CD8-positive, alpha-beta memory T cell (primary cell): ENCODE data around the gene GRK2. TPM values are rescaled to one million over a fixed set of nuclear protein-coding genes. Genes with fewer than 3 reads are reported as not detected.

Source experiments
- CTCF ChIA-PET: fragments of 350-600 bp; sonication (Branson Sonifier 250); formaldehyde crosslinking; loops from one replicate; lab custom pipeline; 2021; ENCODE audit warnings: antibody characterized with exemption; lab: Charles Lee
- POLR2A ChIA-PET: fragments of 350-600 bp; sonication (Branson Sonifier 250); formaldehyde crosslinking; loops from one replicate; lab custom pipeline; 2021; ENCODE audit warnings: antibody characterized with exemption; lab: Charles Lee
- DNase-seq, 5 donors: peaks; one replicate each; pipeline versions ENCODE4 v3.0.0 to v3.0.0-alpha.2; 2020 to 2022; ENCODE audit warnings: mixed read lengths in 1 of 5
- H3K27ac ChIP-seq: one replicate; pipeline ENCODE4 v1.7.0; 2013; ENCODE audit warnings: low read depth, mild to moderate bottlenecking, low read length, moderate library complexity
- H3K27me3 ChIP-seq: 2 replicates; pipeline ENCODE4 v1.7.0; 2013; ENCODE audit warnings: low read length, mild to moderate bottlenecking; ENCODE audit not compliant: insufficient read depth, poor library complexity, severe bottlenecking
- H3K36me3 ChIP-seq: 2 replicates; pipeline ENCODE4 v1.7.0; 2013; ENCODE audit warnings: mild to moderate bottlenecking, low read length, moderate library complexity; ENCODE audit not compliant: insufficient read depth
- H3K4me1 ChIP-seq: 2 replicates; pipeline ENCODE4 v1.7.0; 2013; ENCODE audit warnings: mild to moderate bottlenecking, low read length, moderate library complexity; ENCODE audit not compliant: insufficient read depth
- H3K4me3 ChIP-seq: 2 replicates; pipeline ENCODE4 v1.7.0; 2013; ENCODE audit warnings: mild to moderate bottlenecking, low read length
- H3K9me3 ChIP-seq: 2 replicates; pipeline ENCODE4 v1.7.0; 2013; ENCODE audit warnings: mild to moderate bottlenecking, low read length
- H3K27ac Mint-ChIP-seq, 8 donors: one replicate each; pipeline ENCODE4 v1.8.0; 2020 to 2021; ENCODE audit warnings: mixed read lengths in 8 of 8, mild to moderate bottlenecking in 6 of 8, inconsistent platforms in 3 of 8, moderate library complexity in 3 of 8
- H3K27me3 Mint-ChIP-seq, 2 donors: one replicate each; pipeline ENCODE4 v1.8.0; 2020 to 2021; ENCODE audit warnings: mixed read lengths in 2 of 2, mild to moderate bottlenecking in 1 of 2, moderate library complexity in 1 of 2
- H3K36me3 Mint-ChIP-seq, 3 donors: one replicate each; pipeline ENCODE4 v1.8.0; 2020 to 2021; ENCODE audit warnings: mixed read lengths in 3 of 3, inconsistent platforms in 1 of 3, mild to moderate bottlenecking in 1 of 3
- H3K4me1 Mint-ChIP-seq, 3 donors: one replicate each; pipeline ENCODE4 v1.8.0; 2020 to 2021; ENCODE audit warnings: mixed read lengths in 3 of 3, inconsistent platforms in 1 of 3, mild to moderate bottlenecking in 1 of 3
- H3K4me3 Mint-ChIP-seq, 7 donors: one replicate each; pipeline ENCODE4 v1.8.0; 2020 to 2021; ENCODE audit warnings: mixed read lengths in 7 of 7, mild to moderate bottlenecking in 6 of 7, moderate library complexity in 4 of 7, inconsistent platforms in 2 of 7
- H3K9me3 Mint-ChIP-seq, 5 donors: one replicate each; pipeline ENCODE4 v1.8.0; 2020 to 2022; ENCODE audit warnings: mixed read lengths in 5 of 5, mild to moderate bottlenecking in 3 of 5, moderate library complexity in 2 of 5, inconsistent platforms in 1 of 5
- polyA plus RNA-seq: library from polyadenylated mRNA; unstranded; fragments of 300-500 nt; fragmentation: Illumina TruSeq; gene quantifications from one replicate; pipeline ENCODE4 v1.2.3, GENCODE V29; 2021
- total RNA-seq, 2 experiments: library from RNA; stranded (reverse); gene quantifications; one replicate each; pipeline ENCODE4 v1.2.3, GENCODE V29; 2021

The GRK2 gene
- total and polyA plus RNA-seq, 3 experiments from 2014 or later = 69.9 to 246 (median 237) TPM

DNA sequence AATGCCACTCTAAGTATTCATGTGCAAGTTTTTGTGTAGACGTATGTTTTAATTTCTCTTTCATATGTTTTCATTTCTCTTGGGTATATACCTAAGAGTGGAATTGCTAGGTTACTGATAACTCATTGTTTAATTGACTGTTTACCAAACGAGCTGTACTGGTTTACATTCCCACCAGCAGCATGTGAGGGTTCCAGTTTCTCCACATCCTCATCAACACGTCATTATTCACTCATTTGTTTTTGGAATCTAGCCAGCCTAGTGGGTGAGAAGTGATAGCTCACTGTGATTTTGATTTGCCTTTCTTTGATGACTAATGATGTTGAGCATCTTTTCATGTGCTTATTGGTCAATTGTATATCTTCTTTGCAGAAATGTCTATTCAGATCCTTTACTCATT is 26.8 kb downstream of the GRK2 start:
- H3K4me1 Mint-ChIP-seq = peaks cover 41 to 66% (median 45%) of the 10 kb centered on the region in 3 donors

GRCh38 chr11:67295846-67296245 is 29.6 kb downstream of the GRK2 start:
- Mint-ChIP-seq H3K9me3 (peaks cover 4 to 16% (median 10%) of the 10 kb centered on the region in 5 donors), H3K27ac (peak overlapping the region in 4 of 8 donors; percentile 29 to 95 (median 78)), H3K27me3 (no peaks in the 10 kb centered on the region), H3K4me3 (no peak overlapping the region), H3K4me1 (peaks cover 38 to 58% (median 44%) of the 10 kb centered on the region in 3 donors), H3K36me3 (peaks cover 28 to 79% (median 34%) of the 10 kb centered on the region in 3 donors)
- H3K4me1 ChIP-seq = peaks cover 35% of the 10 kb centered on the region
- POLR2A ChIA-PET = interaction anchor here (15.0 kb wide), 1 partner anchor 23 kb away, joined by 283 read pairs; the partner anchor contains the start of gene GRK2
- peaks cover 6% of the 10 kb centered on the region for H3K9me3 ChIP-seq
- CTCF ChIA-PET = interaction anchor here (1.2 to 1.4 kb wide), 3 partner anchors 22 to 34 kb away, joined by 3 to 5 read pairs (median 4); no protein-coding TSS in a partner anchor
- no peaks in the 10 kb centered on the region for H3K27me3 ChIP-seq
- no peak for DNase-seq
- no peak overlapping the region for H3K27ac ChIP-seq
- no peak overlapping the region for H3K4me3 ChIP-seq
- peaks cover 22% of the 10 kb centered on the region for H3K36me3 ChIP-seq

More for the DNA sequence above, 26.8 kb downstream of the GRK2 start:
- ChIA-PET POLR2A (interaction anchor here (1.4 to 15.0 kb wide), 3 partner anchors 10 to 21 kb away, joined by 3 to 283 read pairs (median 12); partner anchors contain the start of genes GRK2 and SSH3), CTCF (interaction anchor here (1.4 to 9.5 kb wide), 4 partner anchors 9 to 60 kb away, joined by 3 to 114 read pairs (median 6); partner anchors contain the start of genes GRK2, POLD4 and SSH3)
- Histone ChIP-seq H3K4me3 (no peak overlapping the region), H3K9me3 (peaks cover 6% of the 10 kb centered on the region), H3K4me1 (peaks cover 50% of the 10 kb centered on the region), H3K36me3 (peaks cover 15% of the 10 kb centered on the region), H3K27me3 (no peaks in the 10 kb centered on the region), H3K27ac (peak overlapping the region; percentile 20)
- H3K27ac Mint-ChIP-seq = peak overlapping the region; percentile 67 to 99 (median 90)
- peak in 1 of 5 donors; percentile 72 for DNase-seq
- H3K9me3 Mint-ChIP-seq = peaks cover 4 to 16% (median 10%) of the 10 kb centered on the region in 5 donors
- peaks cover 0 to 2% of the 10 kb centered on the region in 2 donors for H3K27me3 Mint-ChIP-seq
- peak overlapping the region; percentile 43 to 86 (median 59) for H3K4me3 Mint-ChIP-seq
- peaks cover 22 to 68% (median 27%) of the 10 kb centered on the region in 3 donors for H3K36me3 Mint-ChIP-seq

GRCh38 chr11:67298786-67299185 is 32.5 kb downstream of the GRK2 start:
- Mint-ChIP-seq H3K4me3 (peak overlapping the region in 1 of 7 donors; percentile 67), H3K9me3 (peaks cover 4 to 16% (median 10%) of the 10 kb centered on the region in 5 donors), H3K27me3 (no peaks in the 10 kb centered on the region), H3K27ac (peak overlapping the region in 6 of 8 donors; percentile 29 to 82 (median 59)), H3K36me3 (peaks cover 21 to 65% (median 34%) of the 10 kb centered on the region in 3 donors), H3K4me1 (peaks cover 17 to 39% (median 26%) of the 10 kb centered on the region in 3 donors)
- no peak for DNase-seq
- peaks cover 16% of the 10 kb centered on the region for H3K4me1 ChIP-seq
- no peak overlapping the region for H3K27ac ChIP-seq
- H3K27me3 ChIP-seq = no peaks in the 10 kb centered on the region
- no peak overlapping the region for H3K4me3 ChIP-seq
- H3K36me3 ChIP-seq = peaks cover 22% of the 10 kb centered on the region
- CTCF ChIA-PET = interaction anchor here (0.8 to 1.8 kb wide), 3 partner anchors 10 to 19 kb away, joined by 3 to 4 read pairs (median 4); partner anchors contain the start of gene ANKRD13D
- peaks cover 6% of the 10 kb centered on the region for H3K9me3 ChIP-seq
- POLR2A ChIA-PET = interaction anchor here (0.6 to 0.9 kb wide), 2 partner anchors 27 to 47 kb away, joined by 3 to 7 read pairs; no protein-coding TSS in a partner anchor

GRCh38 chr11:67299471-67300191 is 33.4 kb downstream of the GRK2 start:
- Histone ChIP-seq H3K27me3 (no peaks in the 10 kb centered on the region), H3K9me3 (peaks cover 6% of the 10 kb centered on the region), H3K4me1 (peaks cover 13% of the 10 kb centered on the region), H3K27ac (no peak overlapping the region), H3K36me3 (peaks cover 22% of the 10 kb centered on the region), H3K4me3 (no peak overlapping the region)
- CTCF ChIA-PET = interaction anchor here (1.8 kb wide), 1 partner anchor 18 kb away, joined by 4 read pairs; no protein-coding TSS in a partner anchor
- no peak for DNase-seq
- Mint-ChIP-seq H3K27ac (peak overlapping the region in 1 of 8 donors; percentile 44), H3K4me3 (no peak overlapping the region), H3K36me3 (peaks cover 17 to 61% (median 31%) of the 10 kb centered on the region in 3 donors), H3K27me3 (no peaks in the 10 kb centered on the region), H3K9me3 (peaks cover 4 to 16% (median 10%) of the 10 kb centered on the region in 5 donors), H3K4me1 (peaks cover 16 to 39% (median 24%) of the 10 kb centered on the region in 3 donors)
- POLR2A ChIA-PET = no interaction called here

GRCh38 chr11:67300256-67300755 is 34.0 kb downstream of the GRK2 start:
- H3K36me3 Mint-ChIP-seq = peaks cover 17 to 56% (median 25%) of the 10 kb centered on the region in 3 donors
- no peak for DNase-seq
- peak overlapping the region in 1 of 8 donors; percentile 57 for H3K27ac Mint-ChIP-seq
- Histone ChIP-seq H3K4me3 (no peak overlapping the region), H3K27me3 (no peaks in the 10 kb centered on the region), H3K36me3 (peaks cover 22% of the 10 kb centered on the region), H3K9me3 (peaks cover 6% of the 10 kb centered on the region), H3K27ac (no peak overlapping the region), H3K4me1 (peaks cover 14% of the 10 kb centered on the region)
- POLR2A ChIA-PET = no interaction called here
- H3K4me1 Mint-ChIP-seq = peaks cover 19 to 40% (median 27%) of the 10 kb centered on the region in 3 donors
- CTCF ChIA-PET = interaction anchor here (1.2 kb wide), 1 partner anchor 56 kb away, joined by 3 read pairs; no protein-coding TSS in a partner anchor
- H3K9me3 Mint-ChIP-seq = peaks cover 4 to 14% (median 10%) of the 10 kb centered on the region in 5 donors
- H3K27me3 Mint-ChIP-seq = no peaks in the 10 kb centered on the region
- peak overlapping the region in 2 of 7 donors; percentile 40 to 51 for H3K4me3 Mint-ChIP-seq

DNA sequence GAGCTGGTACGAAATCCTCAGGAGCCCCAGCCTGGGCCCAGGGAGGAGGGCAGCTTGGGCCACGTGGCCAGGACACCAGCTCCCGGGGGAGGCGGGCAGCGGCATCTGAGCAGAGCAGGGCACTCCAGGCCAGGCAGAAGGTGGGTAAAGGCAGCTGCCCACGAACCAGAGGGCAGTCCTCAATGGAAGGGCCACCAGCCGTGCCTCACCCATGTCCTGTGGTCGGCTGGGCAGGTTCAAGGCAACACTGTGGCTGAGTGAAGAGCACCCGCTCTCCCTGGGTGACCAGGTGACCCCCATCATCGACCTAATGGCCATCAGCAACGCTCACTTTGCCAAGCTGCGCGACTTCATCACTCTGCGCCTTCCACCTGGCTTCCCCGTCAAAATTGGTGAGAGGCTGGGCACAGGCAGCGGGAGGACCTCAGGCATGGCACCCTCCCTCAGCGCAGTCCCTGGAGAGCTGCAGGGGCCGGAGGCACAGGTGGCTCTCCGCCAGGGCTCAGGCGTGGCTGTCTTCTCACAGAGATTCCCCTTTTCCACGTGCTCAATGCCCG is 34.6 kb downstream of the GRK2 start:
- H3K4me3 ChIP-seq = no peak overlapping the region
- H3K36me3 Mint-ChIP-seq = peaks cover 15 to 54% (median 20%) of the 10 kb centered on the region in 3 donors
- peaks cover 19 to 45% (median 27%) of the 10 kb centered on the region in 3 donors for H3K4me1 Mint-ChIP-seq
- DNase-seq = no peak
- no peak overlapping the region for H3K4me3 Mint-ChIP-seq
- peaks cover 22% of the 10 kb centered on the region for H3K36me3 ChIP-seq
- no peak overlapping the region for H3K27ac ChIP-seq
- H3K9me3 Mint-ChIP-seq = peaks cover 4 to 12% (median 10%) of the 10 kb centered on the region in 5 donors
- no peaks in the 10 kb centered on the region for H3K27me3 Mint-ChIP-seq
- CTCF ChIA-PET = interaction anchor here (1.2 kb wide), 1 partner anchor 56 kb away, joined by 3 read pairs; no protein-coding TSS in a partner anchor
- peaks cover 14% of the 10 kb centered on the region for H3K4me1 ChIP-seq
- peaks cover 4% of the 10 kb centered on the region for H3K9me3 ChIP-seq
- POLR2A ChIA-PET = no interaction called here
- no peaks in the 10 kb centered on the region for H3K27me3 ChIP-seq
- H3K27ac Mint-ChIP-seq = no peak overlapping the region

GRCh38 chr11:67301313-67301921 is 35.1 kb downstream of the GRK2 start:
- Mint-ChIP-seq H3K27ac (peak overlapping the region in 1 of 8 donors; percentile 6), H3K36me3 (peaks cover 9 to 49% (median 14%) of the 10 kb centered on the region in 3 donors), H3K9me3 (peaks cover 0 to 6% (median 4%) of the 10 kb centered on the region in 5 donors), H3K27me3 (no peaks in the 10 kb centered on the region), H3K4me1 (peaks cover 16 to 41% (median 21%) of the 10 kb centered on the region in 3 donors), H3K4me3 (no peak overlapping the region)
- ChIA-PET POLR2A (no interaction called here), CTCF (interaction anchor here (1.2 to 2.3 kb wide), 5 partner anchors 8 to 55 kb away, joined by 3 to 12 read pairs (median 6); partner anchors contain the start of gene GRK2)
- Histone ChIP-seq H3K4me1 (peaks cover 14% of the 10 kb centered on the region), H3K9me3 (no peaks in the 10 kb centered on the region), H3K4me3 (no peak overlapping the region), H3K27ac (no peak overlapping the region), H3K36me3 (peaks cover 16% of the 10 kb centered on the region), H3K27me3 (no peaks in the 10 kb centered on the region)
- peak in 1 of 5 donors; percentile 46 for DNase-seq
